CD4-positive, alpha-beta T cell treated with Interleukin-12 subunit alpha and Interleukin-12 subunit beta, for 1 hour (primary cell): ENCODE measurements around the gene FOXA1.

Source experiments
- DNase-seq: peaks from one replicate; pipeline ENCODE4 v3.0.0-alpha.2; 2020

The FOXA1 gene

GRCh38 chr14:37553935-37554550 is 41.0 kb downstream of the FOXA1 start:
- DNase-seq = no peak

- no peak for DNase-seq
Measured at GRCh38 chr14:37551119-37551518, 43.9 kb downstream of the FOXA1 start.

DNA sequence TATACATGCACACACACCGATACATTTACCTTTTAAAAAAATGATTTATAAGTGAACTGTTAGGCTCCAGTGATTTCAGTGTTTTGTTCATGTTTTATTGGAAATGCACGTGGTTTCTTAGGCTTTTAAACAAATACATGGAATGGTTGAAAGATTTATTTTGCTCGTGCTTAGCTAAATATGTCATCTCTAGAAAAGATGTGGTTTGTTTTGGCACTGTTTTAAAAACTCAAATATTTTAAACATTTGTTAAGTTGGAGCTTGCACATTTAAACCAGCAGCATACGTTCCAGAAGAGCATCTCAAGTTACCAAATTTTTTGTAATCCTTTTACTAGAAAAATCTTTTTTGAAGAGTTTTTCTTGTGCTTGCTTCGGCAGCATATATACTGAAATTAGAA is 44.5 kb downstream of the FOXA1 start:
- DNase-seq = no peak

DNA sequence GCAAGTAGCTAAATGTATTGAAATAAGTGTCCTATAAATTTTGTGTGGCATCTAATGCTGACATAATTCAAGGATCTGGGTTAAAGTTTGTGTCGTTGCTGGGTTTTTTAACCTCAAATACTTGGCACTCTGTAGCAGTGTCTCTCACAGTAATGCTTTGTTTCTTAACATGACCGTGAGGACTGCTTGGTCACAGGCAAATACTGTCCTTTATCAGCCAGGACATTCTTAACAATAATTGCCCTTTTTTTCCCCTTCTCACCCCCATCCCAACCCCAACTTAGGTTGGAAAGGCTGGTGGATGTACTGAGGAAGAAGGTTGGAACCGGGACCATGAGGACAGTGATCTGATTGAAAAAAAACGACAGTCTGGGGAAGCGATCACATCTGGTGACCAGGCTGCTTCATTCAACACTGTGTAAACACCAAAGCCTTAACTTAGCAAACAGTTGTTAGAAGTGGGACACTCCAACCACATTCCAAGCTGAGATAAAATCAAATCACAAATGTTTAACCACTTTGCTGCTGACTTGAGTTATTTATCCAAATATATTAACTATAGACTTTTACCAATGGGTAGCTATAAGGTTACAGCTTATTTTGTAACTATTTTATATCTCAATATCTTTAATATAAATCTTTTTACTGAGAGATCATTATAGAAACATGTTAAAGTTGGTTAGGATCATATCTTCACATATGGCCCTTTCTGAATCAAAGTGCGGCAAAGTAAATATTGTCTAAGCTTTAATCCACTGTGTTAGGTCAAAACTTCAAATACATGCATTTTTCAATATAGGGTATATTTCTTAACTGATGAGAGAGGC is 48.2 kb downstream of the FOXA1 start:
- DNase-seq = no peak

GRCh38 chr14:37545174-37545573 is 49.9 kb downstream of the FOXA1 start:
- DNase-seq = no peak

DNA sequence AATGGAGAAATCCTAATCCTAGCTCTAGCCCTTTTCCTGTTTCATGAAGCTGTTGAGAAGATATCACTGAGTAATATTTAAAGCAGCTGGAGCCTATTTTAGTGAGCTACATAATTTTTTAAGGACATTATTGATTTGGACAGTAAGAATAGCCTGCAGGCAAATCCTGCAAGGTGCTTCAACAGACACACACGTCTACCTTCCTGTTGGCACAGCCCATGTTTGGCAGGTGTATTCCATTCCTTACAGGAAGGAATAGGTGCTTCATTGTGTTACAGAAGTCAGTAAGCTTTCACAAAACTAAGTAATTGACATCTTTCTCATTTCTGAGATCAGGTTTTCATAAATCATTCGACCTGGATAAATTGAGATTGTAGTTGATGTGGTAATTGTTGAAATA is 50.6 kb downstream of the FOXA1 start:
- DNase-seq = no peak

- no peak for DNase-seq
Measured at GRCh38 chr14:37539992-37540391, 55.1 kb downstream of the FOXA1 start.
